Skin of body (tissue), 2 donors: ENCODE data around the gene MDM2. TPM values are rescaled to one million over a fixed set of nuclear protein-coding genes. Genes with fewer than 3 reads are reported as not detected.

ENCODE experiments used
- DNase-seq: peaks from one replicate; lab custom pipeline; 2025; lab: John Stamatoyannopoulos, UW
- total RNA-seq: library from RNA; depleted of rRNA; stranded (reverse); fragments of >200 nt; gene quantifications from one replicate; pipeline ENCODE4 v1.2.3, GENCODE V29; 2014

Gene MDM2
- total RNA-seq, 1 donor from 2014 or later, result 65.4 TPM

DNA sequence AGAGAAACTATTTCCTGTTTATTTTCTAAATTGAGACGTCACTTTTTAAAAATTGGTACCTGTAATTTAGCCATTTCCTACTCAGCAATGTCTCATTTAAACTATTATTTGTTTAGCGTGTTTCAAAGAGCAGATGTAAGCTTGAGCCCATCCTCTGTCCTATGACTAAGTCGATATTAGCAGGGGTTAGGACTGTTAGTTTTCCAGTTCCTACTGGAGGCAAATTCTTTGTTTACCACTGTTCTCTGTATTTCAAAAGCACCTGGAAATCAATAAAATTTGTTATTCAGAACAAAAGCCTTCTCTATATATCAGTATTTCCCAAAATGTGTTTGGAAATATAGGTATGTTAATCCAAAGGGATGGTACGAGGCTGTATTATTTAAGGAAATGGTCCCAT, 42.4 kb downstream of the MDM2 start:
- no peak for DNase-seq

DNA sequence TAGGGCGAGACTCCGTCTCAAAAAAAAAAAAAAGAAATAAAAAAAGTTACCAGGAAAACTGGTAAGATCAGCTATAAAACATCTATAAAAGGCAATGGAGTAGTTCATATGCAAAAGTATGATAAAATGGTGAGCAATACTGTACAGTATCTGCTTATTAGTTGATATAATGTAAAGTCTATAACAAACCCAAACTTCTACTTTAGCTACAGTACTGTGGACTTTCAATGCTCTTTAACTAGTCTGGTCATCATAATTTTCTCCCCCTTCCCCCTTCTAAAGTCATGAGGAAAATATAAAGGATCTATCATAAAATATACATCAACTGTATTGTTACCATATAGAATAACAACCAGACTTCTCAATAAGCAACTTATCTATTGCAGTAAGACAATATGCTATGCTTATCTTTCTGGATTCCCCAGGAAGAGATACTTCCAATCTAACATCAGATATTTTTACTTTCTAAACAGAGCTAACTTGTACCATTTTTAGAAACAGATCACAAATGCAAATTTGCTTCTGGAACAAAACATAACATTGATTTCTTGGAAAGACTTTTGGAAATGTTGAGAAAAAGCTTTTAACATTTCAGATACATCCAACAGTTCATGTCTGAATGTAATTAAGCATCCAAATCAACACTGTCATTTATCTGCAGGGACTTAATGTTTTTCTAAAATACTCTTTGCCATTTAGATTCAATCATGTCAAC, 43.8 kb downstream of the MDM2 start:
- DNase-seq, result no peak

DNA sequence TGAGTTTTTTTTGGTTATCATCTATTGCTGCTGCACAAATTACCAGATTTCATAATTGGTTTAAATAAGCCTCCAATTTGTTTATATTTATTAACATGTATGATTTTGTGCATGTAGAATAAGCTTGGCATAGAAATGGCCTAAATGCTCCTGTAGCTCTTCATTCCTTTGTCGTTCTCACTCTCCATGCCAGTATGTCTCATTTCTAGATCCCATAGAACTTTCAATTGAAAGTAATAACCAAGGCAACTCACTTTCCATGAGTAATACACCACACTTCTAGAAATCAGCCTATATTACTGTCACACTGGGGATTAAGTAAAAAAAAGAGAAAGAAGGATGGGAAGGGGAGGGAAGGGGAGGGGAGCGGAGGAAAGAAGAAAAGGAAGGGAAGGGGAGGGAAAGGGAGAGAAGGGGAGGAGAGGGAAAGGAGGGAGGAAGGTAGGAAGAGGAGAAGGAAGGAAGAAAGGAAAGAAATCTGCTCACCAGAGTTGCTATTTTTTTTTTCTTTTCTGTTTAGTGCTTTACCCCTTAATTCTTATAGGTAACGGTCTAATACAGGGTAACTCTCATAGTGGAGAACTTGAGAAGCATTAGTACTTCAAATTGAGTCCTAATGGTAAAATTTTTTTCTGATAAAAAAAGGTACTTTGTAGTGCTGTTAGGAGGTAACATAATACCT, 45.6 kb downstream of the MDM2 start:
- no peak for DNase-seq

DNA sequence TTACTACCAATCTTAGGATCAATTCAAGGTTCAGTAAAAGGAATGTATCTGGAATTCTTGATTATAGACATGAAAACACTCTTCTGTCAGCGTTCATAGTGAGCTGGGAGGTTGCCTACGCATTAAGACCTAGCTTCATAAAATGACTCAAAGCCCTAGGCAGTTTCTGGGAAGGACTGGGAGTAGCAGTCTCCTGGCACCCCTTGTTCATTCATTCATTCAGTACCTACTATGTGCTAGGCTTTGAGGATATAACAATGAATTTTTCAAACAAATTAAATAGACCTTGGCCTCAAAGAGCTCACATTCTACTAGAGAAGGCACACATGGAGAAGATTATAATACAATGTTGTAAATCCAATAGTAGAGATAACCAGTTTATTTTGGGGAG, 46.1 kb downstream of the MDM2 start:
- DNase-seq, result no peak

DNA sequence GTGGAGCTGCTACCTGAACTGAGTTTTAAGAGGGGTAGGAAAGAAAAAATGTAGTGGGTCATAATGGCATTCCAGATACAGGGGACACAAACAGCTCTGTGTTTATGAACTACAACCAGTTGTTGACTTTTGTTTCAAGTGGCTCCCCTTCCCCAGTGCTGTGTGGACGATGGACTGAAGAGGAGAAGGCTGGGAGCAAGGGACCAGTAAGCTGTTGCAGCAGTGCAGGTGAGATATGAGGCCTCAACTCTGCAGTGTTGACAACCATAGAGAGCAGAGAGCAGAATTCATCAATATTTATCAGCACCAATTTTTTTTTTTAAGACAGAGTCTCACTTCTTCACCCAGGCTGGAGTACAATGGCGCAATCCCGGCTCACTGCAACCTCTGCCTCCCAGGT, 46.6 kb downstream of the MDM2 start:
- DNase-seq, result no peak

DNA sequence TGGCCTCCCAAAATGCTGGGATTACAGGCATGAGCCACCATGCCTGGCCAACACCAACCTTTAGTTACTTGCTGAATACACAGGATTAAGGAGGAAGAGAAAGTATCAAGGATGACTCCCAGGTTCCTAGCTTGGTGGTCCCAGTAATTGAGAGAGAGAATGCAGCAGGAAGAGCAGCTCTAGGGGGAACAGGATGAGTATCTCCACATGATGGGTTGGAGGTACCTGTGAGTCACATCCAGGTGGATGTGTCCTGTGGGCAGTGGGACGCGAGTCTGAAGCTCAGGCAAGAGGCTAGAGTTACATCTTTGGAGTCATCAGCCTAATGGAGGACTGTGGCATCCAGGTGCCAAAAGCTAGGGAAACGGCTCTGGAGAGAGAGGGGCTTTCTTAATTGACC, 47.1 kb downstream of the MDM2 start:
- DNase-seq, result no peak

DNA sequence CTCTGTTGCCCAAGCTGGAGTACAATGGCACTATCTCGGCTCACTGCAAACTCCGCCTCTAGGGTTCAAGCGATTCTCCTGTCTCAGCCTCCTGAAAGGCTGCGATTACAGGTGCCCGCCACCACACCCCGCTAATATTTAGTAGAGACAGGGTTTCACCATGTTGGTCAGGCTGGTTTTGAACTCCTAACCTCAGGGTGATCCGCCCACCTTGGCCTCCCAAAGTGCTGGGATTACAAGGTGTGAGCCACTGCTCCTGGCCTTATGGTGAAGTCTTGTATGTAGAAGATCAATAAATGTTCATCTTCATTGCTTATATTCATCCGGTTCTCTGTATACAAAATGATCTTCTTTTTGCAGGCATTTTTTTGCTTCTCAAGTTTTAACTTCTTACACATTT, 47.8 kb downstream of the MDM2 start:
- no peak for DNase-seq

DNA sequence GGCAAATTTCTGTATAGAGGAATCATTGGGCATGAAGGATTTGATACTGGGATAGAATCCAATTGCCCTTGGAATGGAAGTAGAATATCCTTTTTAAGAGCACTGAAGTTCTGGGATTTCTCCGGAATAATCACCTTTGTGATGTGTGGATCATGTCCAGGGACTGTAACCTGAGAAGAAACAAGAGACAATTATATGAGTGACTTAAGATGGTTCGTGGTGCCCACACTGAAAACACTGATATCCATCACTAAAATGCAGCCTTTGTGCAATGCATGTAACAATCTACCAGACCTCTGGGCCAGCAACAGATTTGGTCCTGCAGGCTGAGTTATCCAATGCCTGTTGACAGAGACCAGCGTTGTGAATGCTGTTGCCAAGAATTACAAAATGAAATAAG, 48.5 kb downstream of the MDM2 start:
- no peak for DNase-seq

DNA sequence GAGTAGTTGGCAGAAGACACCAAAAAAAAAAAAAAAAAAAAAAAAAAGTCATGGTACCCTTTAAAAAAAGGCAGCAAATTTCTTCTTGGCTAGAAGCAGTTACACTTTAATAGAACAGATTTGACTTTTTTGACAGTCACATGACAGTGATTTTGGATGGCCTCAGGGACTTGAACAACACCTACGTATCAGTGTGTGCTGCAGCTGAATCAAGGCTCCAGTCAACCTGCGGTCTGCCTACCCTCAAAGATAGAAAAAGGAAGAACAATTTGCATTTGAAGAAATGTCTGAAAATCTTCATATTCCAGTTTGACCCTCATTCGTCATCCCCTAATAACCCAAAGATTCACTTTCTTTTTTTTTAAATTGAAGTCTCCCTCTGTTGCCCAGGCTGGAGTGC, 53.9 kb downstream of the MDM2 start:
- no peak for DNase-seq

DNA sequence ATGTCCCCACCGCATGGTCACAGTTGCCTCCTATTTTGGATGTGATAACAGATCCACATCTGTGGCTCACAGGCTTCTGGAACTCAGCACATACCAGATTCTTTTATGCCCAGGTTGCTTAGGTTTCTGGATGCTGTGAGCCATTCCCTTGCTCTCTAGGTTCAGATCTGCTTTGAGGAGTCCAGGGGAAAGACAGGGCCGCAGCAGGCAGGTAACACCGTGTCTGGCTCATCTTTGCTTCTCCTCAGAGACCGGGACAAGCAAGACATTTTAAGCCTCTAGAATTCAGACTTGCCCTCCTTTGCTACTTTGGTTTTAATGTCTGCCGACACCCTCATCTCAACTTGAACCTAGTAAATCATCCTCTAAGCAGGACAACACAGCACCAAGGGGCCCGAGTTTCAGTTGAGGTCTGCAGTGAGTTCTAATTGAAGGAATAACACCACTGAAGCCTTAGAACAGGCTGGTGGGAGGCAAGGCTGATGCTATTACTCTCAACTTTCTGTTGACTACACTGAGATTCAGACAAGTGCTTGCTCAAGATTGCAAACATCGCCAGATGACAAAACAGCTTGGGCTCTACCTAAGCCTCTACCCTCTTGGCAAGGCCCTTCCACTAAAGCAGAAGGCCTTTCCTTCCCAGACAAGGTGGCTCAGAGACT, 55.3 kb downstream of the MDM2 start:
- DNase-seq, result no peak

DNA sequence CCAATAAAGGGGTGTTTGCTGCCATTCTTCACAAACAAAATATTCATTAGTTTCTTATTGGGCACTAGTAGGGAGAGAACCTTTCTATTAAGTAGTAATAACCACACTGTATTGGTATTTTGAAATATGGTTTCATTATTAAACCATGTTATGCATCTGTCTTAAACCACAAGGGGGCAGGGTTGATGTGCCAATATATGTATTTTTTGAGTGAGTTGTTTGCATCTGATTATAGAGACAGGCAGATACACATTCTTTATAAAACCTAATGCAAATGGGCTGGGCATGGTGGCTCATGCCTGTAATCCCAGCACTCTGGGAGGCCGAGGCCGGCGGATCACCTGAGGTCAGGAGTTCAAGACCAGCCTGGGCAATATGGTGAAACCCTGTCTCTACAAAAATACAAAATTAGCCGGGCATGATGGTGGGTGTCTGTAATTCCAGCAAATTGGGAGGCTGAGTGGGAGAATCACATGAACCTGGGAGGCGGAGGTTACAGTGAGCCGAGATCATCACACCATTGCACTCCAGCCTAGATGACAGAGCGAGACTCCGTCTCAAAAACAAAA, 56.0 kb downstream of the MDM2 start:
- peak; percentile 35 for DNase-seq

DNA sequence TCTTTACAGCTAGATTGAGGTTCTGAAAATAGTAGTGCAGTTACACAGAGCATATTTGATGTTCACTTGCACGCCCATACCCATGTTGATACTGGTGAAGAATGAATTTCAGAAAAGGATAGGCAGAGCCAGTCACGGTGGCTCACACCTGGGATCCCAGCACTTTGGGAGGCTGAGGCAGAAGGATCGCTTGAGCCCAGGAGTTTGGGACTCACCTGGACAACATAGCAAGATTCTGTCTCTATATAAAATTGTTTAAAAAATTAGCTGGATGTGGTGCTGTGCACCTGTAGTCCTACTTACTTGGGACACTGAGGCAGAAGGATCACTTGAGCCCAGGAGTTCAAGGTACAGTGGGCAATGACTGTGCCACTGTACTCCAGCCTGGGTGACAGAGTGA, 56.6 kb downstream of the MDM2 start:
- no peak for DNase-seq

DNA sequence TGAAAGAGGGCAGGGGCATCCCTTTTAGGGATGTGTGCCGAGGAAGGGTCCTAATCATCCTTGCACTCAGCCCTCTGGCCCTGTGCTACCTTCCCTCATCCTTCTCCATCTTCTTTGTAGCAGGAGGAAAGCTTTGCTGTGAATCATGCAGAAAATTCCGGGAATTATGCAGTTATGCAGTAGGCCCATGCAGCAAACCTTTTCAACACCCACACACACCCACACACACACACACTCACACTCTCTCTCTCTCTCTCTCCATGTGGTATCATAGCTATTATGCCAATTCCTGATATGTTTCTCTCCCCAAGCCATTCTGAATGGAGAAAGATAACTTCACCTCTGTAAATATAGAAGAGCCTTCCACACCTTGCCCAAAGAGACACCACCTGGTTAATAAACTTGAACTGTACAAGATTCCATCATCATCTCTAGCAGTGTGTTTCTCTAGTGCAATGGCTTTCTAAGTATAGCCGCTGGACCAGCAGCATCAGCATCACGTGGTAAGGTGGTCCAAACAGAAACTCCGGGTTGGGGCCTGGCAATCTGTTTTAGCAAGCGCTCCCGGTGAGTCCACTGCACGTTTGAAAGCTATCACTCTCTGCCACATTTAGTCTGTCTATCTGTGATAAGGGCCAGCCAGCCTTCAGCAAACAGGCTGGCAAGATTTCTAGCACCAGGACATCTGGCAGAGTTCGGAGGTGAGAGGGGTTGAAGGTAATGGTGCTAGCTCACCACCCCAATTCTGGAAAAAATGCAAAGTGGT, 57.6 kb downstream of the MDM2 start:
- no peak for DNase-seq

DNA sequence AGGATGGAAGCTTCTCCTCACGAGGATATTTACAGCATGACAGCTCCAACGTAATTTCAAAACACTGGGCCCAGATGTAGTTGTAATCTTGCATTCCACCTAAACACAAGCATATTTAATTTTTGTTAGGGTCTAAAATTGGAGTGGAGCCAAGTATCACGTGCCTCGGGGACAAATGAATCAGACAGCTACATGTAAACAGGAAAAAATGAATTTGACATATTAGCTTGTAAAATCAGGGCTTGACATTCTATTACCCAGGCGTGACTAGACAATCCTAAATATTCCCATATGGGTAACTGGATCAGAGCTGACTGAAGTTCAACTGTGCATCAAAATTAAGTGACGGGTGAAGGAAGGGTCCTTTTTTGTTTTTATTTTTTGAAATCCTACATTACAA, 59.0 kb downstream of the MDM2 start:
- DNase-seq, result no peak

DNA sequence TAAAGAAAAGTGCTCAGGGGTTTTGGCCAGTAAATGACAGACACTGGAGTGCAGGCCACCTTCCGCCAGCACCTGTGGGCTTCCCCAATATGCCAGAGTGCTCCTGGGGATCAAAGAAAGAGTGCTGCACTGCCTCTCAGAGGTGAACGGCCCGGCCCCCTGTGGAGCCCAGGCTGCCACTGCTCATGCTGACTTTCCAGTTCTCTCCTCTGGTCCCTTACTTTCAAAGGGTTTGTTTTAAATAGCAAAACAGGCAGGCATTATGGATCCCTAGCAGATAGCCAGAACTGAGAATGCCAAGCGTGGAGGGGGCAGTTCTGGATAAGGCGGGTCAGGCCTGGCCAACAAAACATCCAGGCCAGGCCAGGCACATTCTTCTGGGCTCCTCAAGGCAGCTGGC, 59.6 kb downstream of the MDM2 start:
- no peak for DNase-seq

DNA sequence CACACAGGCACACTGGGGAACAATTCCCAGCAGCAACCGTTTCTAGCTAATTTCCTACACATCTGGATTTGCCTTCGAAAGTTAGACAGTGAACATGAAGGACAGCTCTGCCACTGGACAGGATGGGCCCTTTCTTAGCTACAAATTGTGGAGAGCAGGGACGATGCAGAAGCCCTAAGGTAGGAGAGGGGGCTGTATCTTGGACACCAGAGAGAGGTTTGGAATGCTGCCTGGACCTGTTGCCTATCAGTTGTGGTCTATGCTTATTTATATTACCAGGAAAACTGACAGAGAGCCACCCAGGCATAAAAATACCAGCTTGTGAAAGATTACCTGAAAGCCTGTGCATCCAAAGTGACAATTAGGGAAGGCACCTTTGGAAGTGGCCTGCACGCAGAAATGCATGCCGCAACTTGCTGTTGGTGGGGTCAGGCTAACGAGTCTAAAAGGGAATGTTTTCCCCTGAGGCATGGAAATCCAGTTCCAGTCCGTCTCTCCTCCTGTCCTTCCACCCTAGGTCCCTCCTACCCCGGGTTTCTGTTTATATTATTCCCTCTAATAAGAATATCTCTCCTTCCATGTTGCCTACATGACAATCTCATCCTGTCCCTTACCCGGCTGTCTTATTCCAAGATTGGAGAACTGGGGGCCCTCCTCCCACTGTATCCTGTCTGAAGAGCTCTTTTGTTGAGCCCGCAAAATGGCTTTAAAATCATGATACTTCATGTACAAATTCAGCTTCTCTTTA, 60.2 kb downstream of the MDM2 start:
- DNase-seq, result no peak

DNA sequence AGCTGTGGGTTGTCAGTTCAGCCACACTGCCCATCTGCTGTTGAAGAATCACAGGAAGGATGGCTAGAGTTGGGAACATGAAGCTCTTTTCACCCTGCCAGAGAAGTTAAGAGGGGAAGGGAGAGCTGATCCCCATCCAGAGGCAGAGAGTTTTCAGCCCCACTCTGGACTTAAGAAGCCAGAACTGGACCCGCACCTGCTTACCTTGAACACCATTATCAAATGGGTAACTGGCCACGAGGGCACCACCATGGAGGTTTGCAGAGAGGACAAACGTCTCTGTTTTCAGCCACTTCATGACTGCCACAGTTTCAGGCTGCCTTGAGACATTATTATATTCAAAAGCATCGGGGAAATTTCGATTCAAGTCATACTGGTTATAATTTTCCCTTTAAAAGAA, 62.0 kb downstream of the MDM2 start:
- no peak for DNase-seq

DNA sequence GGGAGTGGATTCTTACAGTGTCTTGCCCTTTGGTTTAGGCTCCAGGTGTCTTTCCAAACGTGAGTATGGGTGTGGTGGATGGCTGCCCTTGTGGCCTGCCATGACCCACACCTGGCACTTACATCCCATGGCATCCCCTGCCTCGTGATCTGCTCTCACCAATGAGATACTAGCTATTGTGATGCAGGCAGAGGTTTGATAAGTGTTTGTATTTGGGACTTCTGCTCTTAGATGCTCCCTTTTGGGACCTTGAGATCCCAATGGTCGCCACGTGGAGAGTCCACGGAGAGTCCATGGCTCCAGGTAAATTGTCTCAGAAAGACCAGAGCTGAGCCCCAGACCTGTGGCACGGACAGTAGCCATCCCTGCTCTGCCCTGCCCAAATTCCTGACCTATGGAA, 62.5 kb downstream of the MDM2 start:
- DNase-seq, result no peak

DNA sequence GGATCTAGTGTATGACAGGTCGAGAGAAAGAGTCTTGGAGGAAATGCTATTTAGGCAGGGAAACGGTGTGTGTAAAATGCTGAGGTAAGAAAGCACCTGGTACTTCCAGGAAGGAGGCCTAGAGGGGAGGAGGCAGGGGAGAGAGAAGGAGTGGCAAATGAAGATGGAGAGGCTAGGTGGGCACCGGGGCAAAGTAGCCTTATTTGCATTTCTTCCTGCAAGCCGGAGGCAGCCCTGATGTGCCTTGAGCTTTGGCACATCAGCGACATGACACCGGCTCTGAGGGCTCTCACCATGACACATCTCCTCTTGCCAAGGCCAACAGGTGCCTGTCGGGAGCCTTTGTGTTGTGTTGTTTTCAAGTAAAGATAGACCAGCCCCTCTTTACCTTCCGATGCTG, 63.4 kb downstream of the MDM2 start:
- DNase-seq, result no peak

DNA sequence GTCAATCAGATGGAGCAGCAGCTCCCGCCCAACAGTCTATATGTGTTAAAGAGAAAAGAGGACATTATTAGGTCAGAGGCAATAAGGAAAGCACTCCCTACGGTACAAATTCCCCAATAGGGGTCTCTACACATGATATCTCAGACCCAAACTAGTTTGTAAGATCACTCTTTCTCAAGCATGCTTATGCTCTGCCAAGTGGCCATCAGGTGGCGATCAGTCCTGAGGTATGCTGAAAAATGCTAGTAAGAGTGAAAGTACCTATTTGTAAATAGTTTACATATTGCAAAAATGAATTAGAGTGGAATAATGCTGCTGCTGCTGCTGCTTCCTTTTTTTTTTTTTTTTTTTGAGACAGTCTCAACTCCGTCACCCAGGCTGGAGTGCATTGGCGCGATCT, 63.9 kb downstream of the MDM2 start:
- no peak for DNase-seq

DNA sequence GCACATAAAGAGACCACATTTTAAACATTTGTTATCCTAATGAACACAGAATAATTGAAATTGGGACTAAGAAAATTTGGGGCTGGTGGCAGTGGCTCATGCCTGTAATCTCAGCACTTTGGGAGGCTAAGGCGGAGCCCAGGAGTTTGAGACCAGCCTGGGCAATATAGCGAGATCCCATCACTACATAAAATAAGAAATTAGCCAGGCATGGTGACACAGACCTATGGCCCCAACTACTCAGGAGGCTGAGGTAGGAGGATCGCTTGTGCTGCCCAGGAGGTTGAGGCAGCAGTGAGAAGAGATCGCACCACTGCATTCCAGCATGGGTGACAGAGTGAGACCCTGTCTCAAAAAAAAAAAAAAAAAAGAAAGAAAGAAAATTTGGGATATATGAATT, 65.3 kb downstream of the MDM2 start:
- DNase-seq, result no peak
